Activated CD8-positive, alpha-beta memory T cell treated with anti-CD3 and anti-CD28 coated beads for 48 hours (primary cell): ENCODE data around the gene CAPZB.
"Not testable (repeated sequence)": the region's sequence is repeated elsewhere in the genome, so short reads cannot be mapped to it uniquely, and the experiment has no call there.

Source experiments
- DNase-seq, 3 experiments: peaks; one replicate each; pipeline ENCODE4 v3.0.0-alpha.2; 2020; ENCODE audit warnings: low read depth in 2 of 3, low spot score in 2 of 3

Gene CAPZB

GRCh38 chr1:19499887-19500286 is 14.5 kb upstream of the CAPZB start:
- DNase-seq: not testable (repeated sequence)

DNA sequence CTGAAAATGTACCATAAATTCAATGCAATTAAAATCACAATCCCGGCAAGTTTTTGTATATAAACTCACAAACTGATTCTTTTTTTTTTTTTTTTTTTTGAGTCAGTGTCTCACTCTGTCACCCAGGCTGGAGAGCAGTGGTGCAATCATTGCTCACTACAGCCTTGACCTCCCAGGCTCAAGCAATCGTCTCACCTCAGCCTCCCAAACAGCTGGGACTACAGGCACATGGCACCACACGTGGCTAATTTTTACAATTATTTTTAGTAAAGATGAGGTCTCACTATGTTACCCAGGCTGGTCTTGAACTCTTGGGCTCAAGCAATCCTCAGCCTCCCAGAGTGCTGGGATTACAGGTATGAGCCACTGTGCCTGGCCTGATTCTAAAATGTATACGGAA is 12.1 kb upstream of the CAPZB start:
- not testable (repeated sequence) for DNase-seq

DNA sequence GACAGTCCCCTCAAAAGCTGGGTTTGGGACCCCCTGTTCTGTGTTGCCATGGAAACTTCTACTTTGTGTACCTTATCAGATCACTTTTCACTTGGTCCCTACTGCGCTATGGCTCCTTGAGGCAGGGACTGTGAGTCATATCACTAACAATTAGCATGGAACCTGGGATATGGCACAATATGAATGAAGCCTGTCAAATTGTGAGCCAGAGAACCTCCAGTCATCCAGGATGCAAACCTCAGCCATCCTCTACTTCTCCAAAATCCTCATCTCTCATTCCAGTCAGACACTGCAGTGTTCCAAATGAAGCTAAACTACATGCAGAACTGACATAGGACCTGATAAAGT is 11.2 kb upstream of the CAPZB start:
- no peak for DNase-seq

GRCh38 chr1:19495799-19496526 is 10.6 kb upstream of the CAPZB start:
- no peak for DNase-seq

GRCh38 chr1:19495000-19495656 is 9.8 kb upstream of the CAPZB start:
- no peak for DNase-seq

- DNase-seq: no peak
Observed at GRCh38 chr1:19493547-19493946, 8.2 kb upstream of the CAPZB start.

DNA sequence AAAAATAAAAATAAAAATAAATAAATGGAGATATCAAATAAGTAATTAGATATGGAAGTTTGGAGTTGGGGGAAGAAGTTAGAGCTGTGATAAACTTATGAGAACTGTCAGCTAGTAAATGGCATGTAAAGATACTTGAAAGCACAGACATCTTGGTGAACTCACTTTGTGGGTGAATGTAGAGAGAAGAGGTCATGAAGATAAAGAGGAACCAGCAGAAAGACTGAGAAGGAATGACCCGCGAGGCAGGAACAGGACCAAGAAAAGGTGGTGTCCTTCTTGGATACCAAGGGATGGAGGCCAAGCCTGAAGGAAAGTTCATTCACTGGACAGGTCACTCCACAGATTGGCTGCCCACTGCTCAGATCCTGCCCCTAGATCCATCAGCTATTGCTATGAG is 4.7 kb upstream of the CAPZB start:
- no peak for DNase-seq

GRCh38 chr1:19488136-19488535 is 2.8 kb upstream of the CAPZB start:
- DNase-seq: no peak

- no peak for DNase-seq
Observed at GRCh38 chr1:19484798-19485361, 459 bp downstream of the CAPZB start.

GRCh38 chr1:19484338-19484797 is 971 bp downstream of the CAPZB start:
- DNase-seq: no peak

DNA sequence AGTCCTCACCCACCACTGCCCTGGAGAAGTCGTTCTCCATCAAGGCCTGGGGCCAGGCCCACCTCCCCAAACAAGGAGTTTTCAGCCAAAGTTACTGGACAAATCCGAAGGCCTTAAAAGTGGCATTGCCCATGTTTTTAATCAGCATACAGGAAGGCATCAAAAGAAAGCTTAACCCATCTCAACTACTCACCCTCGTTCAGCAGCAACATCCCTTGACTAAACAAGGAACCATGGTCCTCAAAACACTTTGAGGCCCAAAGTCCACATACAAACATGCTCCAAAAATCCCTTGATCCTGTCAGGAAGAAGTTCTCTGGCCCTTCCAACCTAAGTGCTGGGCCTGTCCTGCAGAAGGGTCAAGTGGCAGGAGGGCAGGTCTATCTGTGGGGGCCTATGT is 1.6 kb downstream of the CAPZB start:
- no peak for DNase-seq

DNA sequence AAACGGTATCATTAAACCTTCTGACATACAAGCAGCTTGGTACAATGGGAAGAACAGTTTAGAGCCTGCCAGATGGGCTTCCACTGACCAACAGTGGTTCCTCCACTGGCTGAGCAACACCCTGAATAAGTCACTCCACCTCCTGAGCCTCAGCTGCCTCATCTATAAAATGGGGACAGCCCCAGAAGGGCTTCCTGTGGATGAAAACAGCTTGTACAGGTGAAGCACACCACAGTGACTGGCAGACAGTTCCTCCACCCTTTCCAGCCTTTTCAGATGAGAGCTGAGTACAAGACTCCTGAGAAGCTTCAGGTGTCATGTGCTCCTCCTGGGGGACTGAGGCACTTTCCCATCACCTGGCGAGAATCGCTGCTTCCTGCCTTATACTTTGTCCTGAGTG is 2.1 kb downstream of the CAPZB start:
- no peak for DNase-seq

DNA sequence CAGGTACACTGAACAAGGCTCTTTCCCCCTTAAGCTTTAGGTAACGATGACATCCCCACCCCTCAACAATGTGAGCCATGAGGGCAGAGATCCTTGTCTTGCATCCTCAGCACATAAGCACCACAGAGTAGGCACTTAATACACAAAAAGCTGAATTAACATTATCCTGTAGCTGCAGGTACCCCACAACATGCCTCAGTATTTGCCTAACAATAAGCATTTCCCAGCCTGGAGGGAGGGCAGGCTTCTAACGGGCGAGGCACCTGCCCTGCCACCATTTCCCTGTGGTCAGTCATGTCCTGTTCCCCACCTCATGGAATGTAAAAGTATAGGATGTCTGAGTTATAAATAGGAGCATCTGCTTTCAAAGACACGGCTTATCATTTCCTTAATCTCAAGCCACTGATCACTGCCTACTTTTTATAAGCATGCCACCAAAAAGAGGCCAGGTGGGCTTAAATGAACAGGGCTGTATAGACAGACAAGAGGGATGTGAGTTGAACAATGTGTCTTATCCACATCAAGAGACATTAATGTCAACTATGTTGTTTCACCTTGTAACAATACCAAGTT is 3.4 kb downstream of the CAPZB start:
- no peak for DNase-seq

- DNase-seq: no peak
Observed at GRCh38 chr1:19480282-19480681, 5.1 kb downstream of the CAPZB start.

GRCh38 chr1:19479351-19480120 is 5.8 kb downstream of the CAPZB start:
- DNase-seq: no peak

DNA sequence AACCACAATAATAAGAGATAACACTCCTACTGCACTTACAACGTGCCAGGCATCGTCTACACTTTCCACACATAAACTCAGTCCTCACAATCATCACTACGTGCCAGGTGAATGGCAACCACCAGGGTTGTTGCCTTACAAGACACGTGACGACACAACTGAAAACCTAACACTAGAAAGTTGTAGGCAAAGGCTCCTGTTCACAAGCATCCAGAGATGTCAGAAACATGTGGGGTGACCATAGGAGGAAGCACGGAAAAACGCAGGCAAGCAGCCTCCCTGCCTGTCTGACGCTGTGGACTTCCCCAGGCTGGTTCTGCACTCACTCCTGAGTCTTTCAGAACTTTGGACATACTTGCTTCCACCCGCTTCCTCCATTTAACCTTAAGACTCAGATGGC is 7.0 kb downstream of the CAPZB start:
- no peak for DNase-seq

- no peak for DNase-seq
Observed at GRCh38 chr1:19477284-19478249, 7.8 kb downstream of the CAPZB start.

DNA sequence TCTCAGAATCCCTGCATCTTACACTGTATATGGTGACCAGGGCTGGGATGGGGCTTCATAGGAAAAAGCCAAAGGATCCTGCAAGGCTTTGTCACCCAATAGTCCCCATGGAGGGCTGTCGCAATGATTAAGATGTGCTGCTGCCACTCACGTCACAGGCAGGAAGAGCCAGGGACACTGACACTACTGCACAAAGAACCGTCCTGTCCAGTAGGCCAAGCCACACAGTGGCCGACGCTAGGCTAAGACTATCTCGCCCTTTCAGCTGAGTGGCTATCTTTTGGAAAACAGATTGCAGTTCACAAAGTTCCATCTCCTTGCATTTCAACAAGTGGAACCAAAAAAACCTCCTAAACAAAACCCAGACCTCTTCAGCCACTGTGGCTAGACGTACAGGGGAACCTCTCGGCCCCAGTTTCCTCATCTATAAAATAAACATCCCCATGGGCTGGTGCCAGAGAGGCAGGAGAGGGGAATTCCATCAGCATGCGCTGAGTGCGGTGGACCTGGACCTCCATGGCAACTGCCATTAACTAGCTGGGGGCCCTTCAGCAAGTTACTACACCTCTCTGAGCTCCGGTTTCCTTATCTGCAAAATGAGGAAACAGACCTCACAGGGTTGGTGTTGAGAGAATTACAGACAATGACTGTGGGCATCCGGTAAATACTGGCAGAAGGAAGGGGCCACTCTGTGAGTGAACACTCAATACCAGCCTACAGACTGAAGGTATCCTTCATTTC is 8.7 kb downstream of the CAPZB start:
- DNase-seq: no peak

- DNase-seq: no peak
Observed at GRCh38 chr1:19475296-19475695, 10.0 kb downstream of the CAPZB start.

- DNase-seq: no peak
Observed at GRCh38 chr1:19472174-19472573, 13.2 kb downstream of the CAPZB start.
